ENCODE results near the gene CCDC196.

The CCDC196 gene

GRCh38 chr14:66485910-66486421 is at the start of gene CCDC196:
Gene CCDC196, plus strand, starts transcription at chr14:66486371. Its CDS starts 132 bp downstream, at chr14:66486503.
- no peak within 1 kb of the TSS for H3K4me3 ChIP-seq (ENCODE audit: low read depth, low read length)
- no peak for TF ChIP-seq CTCF (IDR thresholded peaks at IDR 0.05; ENCODE audit: insufficient read depth, low read depth, low read length, missing control alignments)
- no peak for DNase-seq (ENCODE audit: low read depth)

- no peak for DNase-seq (ENCODE audit: low read depth)
- no peak overlapping the region for H3K4me3 ChIP-seq (ENCODE audit: low read depth, low read length)
- no peak for TF ChIP-seq CTCF (IDR thresholded peaks at IDR 0.05; ENCODE audit: insufficient read depth, low read depth, low read length, missing control alignments)
Measured at GRCh38 chr14:66440801-66441200, 45.4 kb upstream of the CCDC196 start.

- TF ChIP-seq CTCF (IDR thresholded peaks at IDR 0.05; ENCODE audit: insufficient read depth, low read depth, low read length, missing control alignments): no peak
- H3K4me3 ChIP-seq (ENCODE audit: low read depth, low read length): no peak overlapping the region
- no peak for DNase-seq (ENCODE audit: low read depth)
Measured at GRCh38 chr14:66442953-66443571, 43.1 kb upstream of the CCDC196 start.

- no peak for DNase-seq (ENCODE audit: low read depth)
- TF ChIP-seq CTCF (IDR thresholded peaks at IDR 0.05; ENCODE audit: insufficient read depth, low read depth, low read length, missing control alignments): no peak
- H3K4me3 ChIP-seq (ENCODE audit: low read depth, low read length): no peak overlapping the region
Measured at GRCh38 chr14:66443785-66444184, 42.4 kb upstream of the CCDC196 start.

GRCh38 chr14:66444271-66444927 is 41.8 kb upstream of the CCDC196 start:
- DNase-seq (ENCODE audit: low read depth): no peak
- TF ChIP-seq CTCF (IDR thresholded peaks at IDR 0.05; ENCODE audit: insufficient read depth, low read depth, low read length, missing control alignments): no peak
- H3K4me3 ChIP-seq (ENCODE audit: low read depth, low read length): no peak overlapping the region

- DNase-seq (ENCODE audit: low read depth): no peak
- no peak for TF ChIP-seq CTCF (IDR thresholded peaks at IDR 0.05; ENCODE audit: insufficient read depth, low read depth, low read length, missing control alignments)
- no peak overlapping the region for H3K4me3 ChIP-seq (ENCODE audit: low read depth, low read length)
Measured at GRCh38 chr14:66445936-66446335, 40.2 kb upstream of the CCDC196 start.

All from GM12865 (cell line).